Measurements from ENCODE around the gene PHYHIPL. TPM values are rescaled to one million over a fixed set of nuclear protein-coding genes. Genes with fewer than 3 reads are reported as not detected.

Gene PHYHIPL
- total RNA-seq, 2 donors from 2014 or later = 0.44 to 0.68 TPM

GRCh38 chr10:59290448-59290847 is 114.0 kb downstream of the PHYHIPL start:
- no peak for TF ChIP-seq CTCF (conservative IDR thresholded peaks at IDR 0.05)
- no peak overlapping the region for H3K9ac ChIP-seq (ENCODE audit: extremely low read depth, low read length, poor library complexity, severe bottlenecking)
- DNase-seq = no peak
- no peaks in the 10 kb centered on the region for H3K9me3 ChIP-seq (ENCODE audit: control insufficient read depth, low read length)
- WGBS, 2 experiments (ENCODE audit: insufficient coverage in 1 of 2, insufficient read length in 1 of 2) = 93 to 95% methylated on average over 3 to 4 of the region's 4 CpGs
- H3K27ac ChIP-seq (ENCODE audit: low read depth, low read length) = no peak overlapping the region
- no peaks in the 10 kb centered on the region for H3K27me3 Mint-ChIP-seq (ENCODE audit: insufficient read depth)
- H3K27ac Mint-ChIP-seq = no peak overlapping the region
- H3K4me1 ChIP-seq (ENCODE audit: control insufficient read depth, insufficient read depth, low read length) = peaks cover 4% of the 10 kb centered on the region
- H3K27me3 ChIP-seq (ENCODE audit: control insufficient read depth, insufficient read depth, low read length, poor library complexity, severe bottlenecking) = no peaks in the 10 kb centered on the region
- peaks cover 19% of the 10 kb centered on the region for H3K4me1 Mint-ChIP-seq
- H3K4me3 ChIP-seq (ENCODE audit: low read length) = no peak overlapping the region
- H3K36me3 ChIP-seq (ENCODE audit: control insufficient read depth, insufficient read depth, low read length) = no peaks in the 10 kb centered on the region
- H3K4me3 Mint-ChIP-seq = no peak overlapping the region
- H3K36me3 Mint-ChIP-seq (ENCODE audit: low read depth) = no peaks in the 10 kb centered on the region
- H3K9me3 Mint-ChIP-seq = no peaks in the 10 kb centered on the region

Other genes with a start within 250 kb of the PHYHIPL start
- gene FAM13C, start 185.9 kb downstream of the PHYHIPL start, total RNA-seq = 1 to 10 TPM; 2.5 to 3.7 TPM